GM19043 (cell line): ENCODE results near the gene SDC3.

Source experiments
- ATAC-seq: cut with Tn5 transposase; IDR thresholded peaks from one replicate; pipeline ENCODE4 v1.9.1; 2021; ENCODE audit warnings: low read depth; ENCODE audit not compliant: unreplicated experiment

Gene SDC3

DNA sequence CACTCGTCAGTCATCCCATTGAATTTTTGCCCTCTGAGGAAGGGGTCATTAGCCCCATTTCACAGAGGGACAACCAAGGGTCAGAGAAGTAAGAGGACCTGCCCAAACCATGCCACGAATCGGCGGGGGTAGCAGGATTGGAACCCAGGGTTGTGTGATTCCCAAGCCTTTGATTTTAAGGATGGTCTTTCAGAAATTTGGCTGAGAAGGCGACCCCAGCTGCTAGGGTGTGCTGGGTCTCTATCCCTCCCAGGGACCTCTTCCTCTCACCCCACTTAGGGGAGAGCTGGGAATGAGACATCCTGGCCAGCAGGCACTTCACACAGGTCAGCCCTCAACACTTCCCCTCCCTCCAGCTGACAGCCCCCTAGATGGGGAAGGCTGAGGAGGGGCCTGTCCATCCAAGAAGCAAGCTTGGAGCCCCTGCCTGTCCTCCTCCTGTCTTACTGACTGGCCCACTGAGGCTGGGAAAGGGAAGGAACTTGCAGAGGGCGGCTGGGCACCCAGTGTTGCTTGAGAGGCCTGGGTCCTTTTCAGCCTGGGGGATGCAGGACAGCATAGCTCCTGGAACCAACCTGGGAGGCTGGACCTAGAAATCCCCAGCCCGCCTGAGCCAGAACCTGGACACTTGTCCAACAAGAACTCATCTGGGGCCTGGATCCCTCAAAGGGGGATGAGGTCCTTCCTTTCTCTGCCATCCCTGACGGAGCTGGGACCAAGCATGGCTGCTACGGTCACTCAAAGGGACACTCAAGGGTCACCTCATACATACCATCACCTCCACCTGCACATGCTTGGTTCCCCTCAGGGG, 1.7 kb downstream of the SDC3 start:
- ATAC-seq = no peak

- no peak for ATAC-seq
Measured at GRCh38 chr1:30905916-30906620, 2.5 kb downstream of the SDC3 start.

GRCh38 chr1:30905403-30905802, 3.2 kb downstream of the SDC3 start:
- ATAC-seq = no peak

DNA sequence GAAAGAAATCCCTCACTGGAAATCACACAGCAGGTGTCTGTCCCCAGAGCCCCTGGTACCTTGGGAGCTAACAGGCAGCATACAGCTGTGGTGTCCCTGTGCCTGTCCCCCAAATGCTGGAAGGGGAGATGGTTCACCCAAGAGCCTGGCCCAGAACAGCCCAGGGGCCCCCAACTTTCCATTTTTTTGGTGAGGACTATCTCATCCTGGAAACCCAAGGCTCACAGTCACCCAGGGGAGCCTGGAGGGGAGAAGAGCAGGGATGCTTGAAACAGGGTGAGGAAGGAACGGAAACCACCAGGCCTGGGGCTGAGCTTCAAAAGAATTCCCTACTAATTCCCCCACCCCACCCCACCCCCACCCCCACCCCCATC, 3.6 kb downstream of the SDC3 start:
- no peak for ATAC-seq

DNA sequence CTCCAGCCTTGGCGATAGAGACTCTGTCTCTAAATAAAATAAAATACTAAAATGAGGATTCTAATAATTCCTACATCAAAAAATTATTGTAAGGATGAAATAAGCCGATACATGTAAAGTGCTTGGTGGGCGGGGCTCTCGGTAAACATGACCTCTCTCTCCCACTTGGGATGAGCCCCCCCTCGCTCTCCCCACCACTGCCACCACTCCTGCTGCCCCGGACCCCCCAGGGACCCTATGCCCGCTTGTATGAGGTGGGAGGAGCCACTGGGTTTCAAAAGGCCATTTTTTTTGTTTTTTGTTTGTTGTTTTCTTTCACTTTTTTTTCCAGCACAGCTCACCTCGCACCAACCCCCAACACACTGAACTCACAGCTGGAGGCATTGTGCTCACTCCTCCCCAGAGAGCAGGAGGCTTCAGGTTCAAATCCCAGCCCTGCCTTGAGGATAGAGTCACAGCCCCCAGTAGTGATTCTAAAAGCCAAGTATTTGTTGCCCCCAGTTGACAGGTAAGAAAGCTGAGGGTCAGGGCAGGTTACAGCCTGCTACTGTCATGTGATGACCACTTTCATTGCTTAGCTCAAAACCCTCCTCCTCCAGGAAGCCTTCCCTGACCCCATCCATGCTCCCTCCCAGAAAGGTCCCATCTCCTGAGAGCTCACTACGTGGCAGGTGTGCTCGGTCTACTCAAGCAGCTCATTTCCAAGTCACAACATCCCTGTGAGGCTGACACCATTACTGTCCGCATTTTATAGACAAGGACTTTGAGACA, 4.2 kb downstream of the SDC3 start:
- no peak for ATAC-seq

DNA sequence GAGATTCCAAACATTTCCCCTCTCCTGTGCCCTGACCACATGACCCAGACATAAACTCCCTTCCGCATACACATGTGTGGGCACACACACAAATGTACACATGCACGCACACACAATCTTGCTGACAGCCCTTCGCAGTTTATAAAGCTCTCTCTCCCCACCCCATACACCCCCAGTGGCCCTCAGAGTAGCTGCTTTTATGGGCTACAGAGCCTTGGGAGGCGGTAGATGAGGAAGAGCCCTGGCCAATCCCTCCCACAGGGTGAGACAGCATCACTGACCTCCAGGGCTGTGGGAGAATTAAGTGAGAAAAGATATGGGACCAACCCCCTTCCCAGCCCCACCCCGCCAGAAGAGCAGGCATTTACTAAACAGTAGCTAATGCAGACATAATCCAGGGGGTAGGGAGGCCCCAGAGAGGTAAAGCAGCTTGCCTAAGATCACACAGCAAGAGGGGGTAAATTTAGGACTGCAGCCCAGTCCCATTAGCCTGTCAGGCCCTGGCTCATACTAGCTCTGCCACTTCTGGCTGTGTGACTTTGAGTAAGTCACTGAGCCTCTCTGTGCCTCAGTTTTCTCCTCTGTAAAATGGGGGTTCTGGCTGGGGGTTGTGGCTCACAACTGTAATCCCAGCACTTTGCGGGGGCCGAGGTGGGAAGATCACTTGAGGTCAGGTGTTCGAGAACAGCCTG, 5.1 kb downstream of the SDC3 start:
- ATAC-seq = no peak

GRCh38 chr1:30902593-30903290, 5.8 kb downstream of the SDC3 start:
- ATAC-seq = no peak

- ATAC-seq = no peak
Measured at GRCh38 chr1:30901798-30902581, 6.6 kb downstream of the SDC3 start.

GRCh38 chr1:30900931-30901560, 7.5 kb downstream of the SDC3 start:
- no peak for ATAC-seq

- ATAC-seq = no peak
Measured at GRCh38 chr1:30900486-30900885, 8.1 kb downstream of the SDC3 start.

- ATAC-seq = no peak
Measured at GRCh38 chr1:30899577-30900389, 8.8 kb downstream of the SDC3 start.

- ATAC-seq = no peak
Measured at GRCh38 chr1:30898031-30898815, 10.3 kb downstream of the SDC3 start.

- no peak for ATAC-seq
Measured at GRCh38 chr1:30896905-30897304, 11.7 kb downstream of the SDC3 start.

DNA sequence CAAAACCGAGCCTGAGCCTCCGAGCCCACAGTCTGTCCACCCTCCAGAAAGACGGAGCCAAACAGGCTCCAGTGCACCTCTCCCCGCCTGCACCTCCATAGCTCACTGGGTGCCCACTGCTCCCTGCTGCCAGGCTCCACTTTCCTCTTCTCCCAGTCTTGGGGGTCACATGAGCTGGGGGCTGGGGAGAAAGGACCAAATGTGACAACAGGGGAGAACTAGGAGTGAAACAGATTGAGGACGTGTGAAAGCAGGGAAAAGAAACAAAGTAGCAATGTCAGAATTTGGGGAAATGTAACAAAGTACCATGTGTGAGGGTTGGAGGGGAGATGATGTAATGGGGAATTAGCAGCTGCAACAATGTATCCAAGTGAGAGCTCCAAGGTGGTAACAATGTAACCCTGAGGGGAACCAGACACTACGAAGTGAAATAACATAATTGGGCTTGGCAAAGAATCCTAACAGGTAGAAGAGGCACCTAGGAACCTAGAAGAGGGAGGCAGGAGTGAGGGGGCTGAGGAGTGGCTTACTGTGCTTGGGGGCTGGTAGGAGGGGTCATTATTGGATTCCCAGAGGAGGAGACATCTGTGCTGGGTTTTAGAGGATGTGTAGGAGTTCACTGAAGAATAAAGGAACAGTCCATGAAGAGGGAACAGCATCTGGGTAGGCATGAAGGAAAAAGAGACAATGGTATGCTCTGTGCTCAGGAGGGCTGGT, 12.5 kb downstream of the SDC3 start:
- no peak for ATAC-seq

DNA sequence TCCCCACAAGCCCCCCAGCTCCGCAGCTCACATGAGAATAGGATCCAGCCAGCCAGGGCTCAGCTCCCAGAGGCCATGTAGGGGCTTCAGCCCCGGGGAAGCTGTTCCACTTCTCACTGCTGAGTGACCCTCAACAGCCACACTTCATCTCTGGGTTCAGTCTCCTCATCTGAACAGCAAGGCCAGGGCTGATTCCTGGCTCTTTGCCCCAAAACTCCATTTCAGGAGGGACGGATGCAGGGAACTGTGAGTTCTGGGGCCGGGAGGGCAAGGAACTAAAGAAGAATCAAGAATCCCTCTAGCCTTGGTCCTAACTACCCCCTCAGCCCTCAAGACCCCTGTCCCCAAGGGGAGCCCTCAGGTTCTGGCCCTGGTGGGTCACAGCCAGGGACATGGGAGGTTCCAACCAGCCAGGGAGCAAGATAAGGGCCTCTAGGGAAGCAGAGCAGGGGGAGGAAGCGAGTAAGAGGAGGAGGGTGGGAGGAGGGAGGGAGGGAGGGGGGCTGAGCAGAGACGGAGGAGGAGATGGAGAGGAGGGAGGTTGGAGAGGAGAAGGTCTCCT, 13.1 kb downstream of the SDC3 start:
- ATAC-seq = no peak

DNA sequence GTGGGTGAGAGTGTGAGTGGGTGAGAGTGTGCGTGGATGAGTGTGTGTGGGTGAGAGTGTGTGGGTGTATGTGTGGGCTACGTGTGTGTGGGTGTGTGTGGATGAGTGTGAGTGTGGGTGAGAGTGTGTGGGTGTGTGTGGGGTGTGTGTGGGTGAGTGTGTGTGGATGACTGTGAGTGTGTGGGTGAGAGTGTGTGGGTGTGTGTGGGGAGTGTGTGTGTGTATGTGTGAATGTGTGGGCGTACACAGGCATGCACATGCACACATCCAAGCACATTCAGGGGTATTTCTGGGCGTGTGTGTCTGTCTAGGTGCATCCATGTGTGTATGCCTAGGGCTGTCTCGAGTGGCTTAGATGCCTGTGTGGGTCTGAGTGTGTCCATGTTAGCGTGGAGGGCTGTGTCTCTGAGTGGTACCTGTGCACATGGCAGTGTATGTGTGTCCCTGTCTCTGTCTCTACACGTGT, 14.0 kb downstream of the SDC3 start:
- no peak for ATAC-seq
